Jurkat, Clone E6-1 (cell line): ENCODE data around the gene ATP8B3.

Source experiments
- DNase-seq: peaks from one replicate; pipeline ENCODE4 v3.0.0-alpha.2; 2011; ENCODE audit warnings: low read depth, low spot score
- H3K4me3 ChIP-seq: 2 replicates; pipeline ENCODE4 v1.5.1; 2011; ENCODE audit warnings: mild to moderate bottlenecking, low read length, control low read depth, moderate library complexity

The ATP8B3 gene

DNA sequence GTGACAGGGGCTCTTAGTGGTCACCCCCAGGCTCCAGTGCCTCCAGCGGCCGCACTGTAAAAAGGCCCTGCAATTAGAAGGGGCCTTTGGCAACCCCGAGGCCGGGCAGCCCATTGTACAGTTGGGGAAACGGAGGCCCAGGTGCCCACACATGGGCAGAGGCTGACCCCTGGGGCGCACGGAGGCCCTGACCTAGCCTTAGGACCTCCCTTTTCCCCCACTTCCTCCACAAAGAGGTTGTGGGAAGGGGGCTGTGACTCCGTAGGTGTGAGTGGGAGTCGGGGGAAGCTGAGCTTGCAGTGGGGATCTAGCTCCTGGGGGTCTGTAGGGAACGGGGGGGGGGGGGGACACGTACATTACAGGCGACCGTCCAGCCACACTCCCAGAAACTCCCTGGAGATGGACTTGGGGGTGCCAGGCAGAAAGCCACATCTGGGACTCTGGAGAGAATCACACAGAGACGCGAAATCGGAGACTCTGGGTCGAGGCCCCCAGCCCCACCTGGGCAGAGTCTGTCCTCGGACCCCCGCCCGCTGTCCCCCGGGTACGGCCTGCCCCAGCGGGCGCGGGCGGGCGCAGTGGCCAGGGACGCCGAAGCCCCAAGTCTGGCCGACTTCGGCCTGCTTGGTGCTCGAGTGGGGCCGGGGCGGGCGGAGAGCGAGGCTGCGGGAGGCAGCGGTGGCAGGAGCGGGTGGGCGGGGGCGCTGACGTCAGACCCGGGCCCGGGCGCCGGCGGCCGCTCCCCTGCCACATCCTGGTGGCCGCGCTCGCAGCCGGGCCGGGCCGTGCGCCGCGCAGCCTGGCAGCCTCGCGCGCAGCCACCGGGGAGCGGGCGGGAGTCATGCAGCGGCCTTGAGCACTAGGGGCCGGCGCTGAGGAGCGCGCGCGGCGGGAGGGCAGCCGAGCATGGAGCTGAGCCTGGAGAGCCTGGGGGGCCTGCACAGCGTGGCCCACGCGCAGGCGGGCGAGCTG is 59.0 kb downstream of the ATP8B3 start, which contains the start of gene ONECUT3:
Gene ONECUT3 (plus strand): TSS at position 750 of the 972 bp plus-strand sequence. CDS start 157 bp downstream, at position 907.
- H3K4me3 ChIP-seq = no peak within 1 kb of the TSS
- DNase-seq = no peak

DNA sequence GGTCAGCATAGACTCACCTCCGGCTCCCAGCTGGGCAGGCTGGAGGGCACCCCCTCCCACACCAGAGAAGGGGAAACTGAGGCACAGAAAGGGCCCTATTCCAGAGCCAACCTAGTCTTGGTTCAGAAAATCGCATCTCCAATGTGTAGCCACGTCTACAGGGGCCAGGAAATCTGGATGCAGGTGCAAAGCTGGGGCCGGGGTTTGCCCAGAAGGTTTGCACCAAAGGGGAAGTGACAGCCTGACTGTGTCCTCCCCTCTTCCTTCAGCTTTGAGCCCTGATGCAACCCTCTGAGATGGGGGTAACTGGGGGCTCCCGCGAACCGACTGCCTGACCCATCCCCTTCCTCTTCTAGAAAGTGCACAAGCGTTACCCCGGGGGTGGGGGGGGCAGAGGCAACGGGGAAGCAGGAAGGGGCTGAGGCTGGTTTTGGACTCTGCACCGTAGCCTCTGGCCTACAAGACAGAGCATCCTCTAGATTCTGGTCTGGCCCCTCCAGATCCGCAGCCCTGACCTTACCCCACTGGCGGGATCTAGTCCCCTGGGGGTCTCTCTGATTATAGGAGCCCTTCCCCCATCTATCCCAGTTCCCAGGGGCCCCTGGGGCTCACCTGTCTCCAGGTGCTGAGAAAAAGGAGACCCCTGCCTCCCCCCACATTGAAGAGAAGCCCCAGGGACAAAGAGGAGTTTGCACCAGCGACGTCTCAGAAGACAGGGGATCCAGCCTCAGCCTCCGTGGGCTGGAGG is 59.9 kb downstream of the ATP8B3 start:
- no peak overlapping the region for H3K4me3 ChIP-seq
- no peak for DNase-seq

DNA sequence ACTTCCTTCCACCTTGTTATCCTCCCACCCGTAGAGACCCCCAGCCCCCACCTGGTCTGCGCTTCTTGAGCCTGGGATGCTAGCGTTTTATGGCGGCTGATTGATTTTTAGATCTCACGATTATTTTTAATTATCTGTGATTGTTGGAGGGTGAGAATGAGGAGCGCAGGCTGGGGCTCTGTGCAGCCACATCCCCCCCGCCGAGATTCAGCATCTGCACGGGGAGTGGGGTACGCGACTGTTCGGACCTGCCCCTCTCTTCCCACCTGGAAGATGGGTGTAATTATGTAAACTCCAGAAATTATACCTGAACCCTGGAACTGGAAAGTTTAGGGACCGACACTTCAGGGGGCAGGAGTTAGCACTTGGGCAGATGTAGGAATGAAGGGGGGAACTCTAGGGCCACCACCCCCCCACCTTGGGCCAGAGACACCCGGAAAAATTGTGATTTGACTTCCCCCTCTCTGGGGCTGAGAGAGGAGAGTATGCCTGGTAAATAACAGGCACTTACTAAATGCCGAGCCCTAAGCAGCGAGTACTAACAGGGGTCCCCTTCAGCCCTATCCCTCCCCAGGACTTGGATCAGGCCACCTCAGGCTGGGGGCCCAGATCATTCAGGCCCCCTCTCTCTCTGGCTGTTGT is 60.6 kb downstream of the ATP8B3 start:
- no peak for DNase-seq
- H3K4me3 ChIP-seq = no peak overlapping the region

DNA sequence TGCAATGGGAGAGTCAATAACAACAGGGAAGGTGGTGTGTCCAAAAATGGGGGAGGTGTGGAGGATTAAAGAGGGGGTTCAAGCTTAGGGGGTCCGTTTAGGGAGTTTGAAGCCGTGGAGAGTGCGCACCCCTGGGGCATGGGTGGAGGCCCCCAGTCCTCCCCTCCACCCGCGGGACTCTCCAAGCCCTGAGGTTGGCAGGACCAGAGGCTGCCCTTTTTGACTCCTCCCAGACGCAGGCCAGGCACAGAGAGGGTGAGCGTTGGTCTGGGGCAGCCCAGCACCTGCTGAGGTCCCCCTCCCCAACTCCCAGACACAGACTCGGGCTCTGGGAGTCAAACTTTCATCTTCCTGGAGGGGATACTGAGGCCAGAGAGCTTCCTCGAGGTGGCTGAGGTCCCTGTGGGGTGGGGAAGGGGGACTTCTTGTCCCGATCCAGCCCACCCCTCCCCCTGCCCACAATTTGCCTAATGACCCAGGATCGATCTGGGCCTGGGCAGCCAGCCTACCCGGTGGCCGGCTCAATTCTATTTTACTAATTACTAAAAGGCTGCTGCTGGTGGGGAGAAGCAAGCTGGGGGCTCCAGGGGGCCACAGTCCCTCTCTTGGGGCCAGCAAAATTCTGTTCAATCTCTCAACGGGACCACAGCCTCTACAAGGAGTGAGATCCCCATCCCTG is 61.6 kb downstream of the ATP8B3 start:
- no peak overlapping the region for H3K4me3 ChIP-seq
- no peak for DNase-seq

DNA sequence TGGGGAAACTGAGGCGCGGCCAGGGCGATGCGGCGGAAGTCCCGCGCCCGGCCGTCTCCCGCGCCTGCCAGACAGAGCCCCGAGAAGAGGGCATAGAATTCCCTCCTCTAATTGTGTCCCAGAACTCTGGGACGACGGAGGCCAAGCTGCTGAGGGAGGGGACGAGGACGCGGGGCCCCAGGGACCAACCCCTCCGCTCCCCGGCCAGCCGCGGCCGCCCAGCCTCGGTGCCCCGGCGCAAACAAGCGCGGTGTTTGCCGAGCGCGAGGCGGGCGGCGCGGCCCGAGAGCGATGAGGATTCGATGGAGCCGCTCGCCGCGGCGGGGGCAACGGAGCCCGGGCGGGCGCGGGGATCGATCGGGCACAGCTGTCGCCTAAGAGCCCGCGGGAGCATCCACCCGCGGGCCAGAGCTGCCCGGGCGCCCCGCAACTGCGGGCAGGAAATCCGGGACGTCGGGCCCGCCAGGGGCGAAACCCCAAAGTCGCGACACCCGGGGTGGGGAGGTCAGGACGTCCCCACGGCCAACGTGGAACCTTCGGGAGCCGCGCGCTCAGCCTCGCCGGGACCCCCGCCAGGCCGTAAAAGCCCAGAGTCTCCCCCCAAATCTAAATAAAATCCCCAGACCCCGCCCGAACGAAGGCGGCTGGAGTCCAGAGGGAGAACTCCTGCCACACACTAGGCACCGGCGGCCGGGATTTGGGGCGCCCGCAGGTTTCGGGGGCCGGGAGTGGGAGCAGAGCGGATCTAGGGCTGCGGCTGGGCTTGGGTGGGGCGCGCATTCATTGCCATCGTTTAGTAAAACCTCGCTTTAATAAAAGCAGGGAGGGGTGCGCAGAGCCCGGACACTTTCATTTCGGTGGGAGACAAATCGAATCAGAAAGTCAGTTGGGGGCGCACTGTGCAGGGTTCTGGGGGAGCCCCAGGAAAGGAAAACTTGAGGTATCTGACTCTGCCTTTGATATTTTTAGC is 62.4 kb downstream of the ATP8B3 start:
- no peak overlapping the region for H3K4me3 ChIP-seq
- DNase-seq = no peak

DNA sequence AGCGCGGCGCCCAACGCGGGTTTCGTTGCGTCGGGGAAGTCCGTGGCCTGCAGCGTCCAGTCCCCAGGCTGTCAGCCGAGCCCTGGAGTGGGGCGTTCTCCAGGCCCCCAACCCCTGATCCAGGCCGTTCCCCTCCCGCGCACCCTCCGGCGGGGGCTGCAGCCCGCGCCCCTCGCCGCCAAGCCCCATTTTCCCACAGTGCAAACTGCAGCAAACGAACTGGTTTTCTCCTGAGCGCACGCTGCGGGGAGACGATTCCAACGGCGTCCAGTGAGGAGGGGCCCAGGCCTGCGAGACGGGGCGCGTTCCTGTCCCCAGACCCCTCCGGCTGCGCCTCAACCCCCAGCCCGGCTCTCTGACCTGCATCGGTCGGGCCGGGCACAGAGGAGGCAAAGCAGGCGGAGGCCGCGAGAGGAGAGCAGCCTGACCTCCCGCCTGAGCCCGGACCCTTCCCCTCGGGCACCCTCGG is 63.2 kb downstream of the ATP8B3 start:
- H3K4me3 ChIP-seq = no peak overlapping the region
- DNase-seq = no peak

DNA sequence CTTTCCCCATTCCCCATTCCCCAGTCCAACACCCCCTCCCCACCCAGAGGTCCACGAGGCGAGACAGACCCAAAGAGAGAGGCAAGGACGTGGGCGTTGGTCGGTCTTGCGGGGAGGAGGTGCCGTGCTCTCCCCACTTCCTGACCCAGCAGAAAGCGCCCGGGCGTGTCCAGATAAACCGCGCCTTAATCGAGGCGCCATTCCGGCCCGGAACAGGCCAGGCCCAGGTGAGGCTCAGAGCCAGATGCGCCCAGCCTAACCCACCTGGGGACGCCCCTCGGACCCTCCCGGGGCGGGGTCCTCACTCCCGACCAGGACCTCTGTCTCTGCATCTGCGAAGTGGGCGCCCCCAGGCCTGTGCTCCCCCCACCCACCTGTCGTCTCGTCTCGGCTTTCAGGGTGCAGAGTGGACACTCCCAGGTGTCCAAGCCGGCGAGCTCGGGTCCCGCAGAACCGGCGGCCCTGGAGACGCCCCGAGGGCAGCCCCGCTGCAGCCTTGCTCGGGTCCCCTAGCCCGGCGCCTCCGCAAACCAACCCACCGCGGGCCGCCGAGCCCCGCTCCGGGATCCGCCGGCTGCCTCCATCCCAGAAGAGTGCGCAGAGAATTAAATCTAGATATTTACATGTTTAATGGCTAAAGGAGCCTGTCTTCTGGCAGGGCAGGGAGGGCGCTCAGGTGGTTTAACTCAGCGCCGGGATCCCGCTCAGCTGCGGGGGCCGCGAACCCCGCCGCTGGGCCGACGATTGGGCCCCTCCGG is 63.8 kb downstream of the ATP8B3 start:
- no peak overlapping the region for H3K4me3 ChIP-seq
- no peak for DNase-seq

DNA sequence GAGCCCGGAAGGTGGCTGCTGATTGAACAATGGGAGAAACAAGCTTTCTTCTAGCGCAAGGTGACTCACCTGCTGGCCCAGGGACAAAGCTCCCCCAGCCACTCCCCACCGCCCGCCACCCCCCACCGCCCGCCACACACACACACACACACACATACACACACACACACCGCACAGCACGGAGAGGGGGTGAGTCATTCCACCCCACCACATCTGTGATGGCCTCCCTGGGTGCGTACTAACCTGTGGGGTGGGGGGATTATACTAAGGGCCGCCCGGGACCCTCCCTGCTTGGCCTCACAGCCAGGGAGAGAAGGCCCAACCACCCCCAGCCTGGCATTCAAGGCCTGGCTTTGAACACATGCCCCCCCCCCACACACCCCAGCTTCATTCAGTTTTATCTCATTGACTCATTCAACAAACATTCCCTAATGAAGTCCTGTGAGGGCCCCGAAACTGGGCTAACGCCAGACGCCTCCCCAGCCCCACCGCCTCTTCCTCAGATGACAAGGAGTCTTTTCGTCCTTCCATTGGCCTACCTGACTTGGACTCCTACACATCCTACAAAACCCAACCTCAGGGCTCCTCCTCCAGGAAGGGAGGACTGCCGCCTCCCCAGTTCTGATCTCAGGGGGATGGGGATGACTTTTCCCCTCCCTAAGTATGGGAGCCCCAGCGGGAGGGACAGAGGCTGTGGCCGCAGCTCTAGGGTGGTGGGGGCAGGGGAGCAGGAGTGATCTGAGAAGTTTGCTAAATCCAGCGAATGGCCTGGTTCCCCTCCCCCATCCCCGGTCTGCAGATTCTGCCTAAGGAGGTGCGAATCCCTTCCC is 64.6 kb downstream of the ATP8B3 start:
- DNase-seq = no peak
- no peak overlapping the region for H3K4me3 ChIP-seq

DNA sequence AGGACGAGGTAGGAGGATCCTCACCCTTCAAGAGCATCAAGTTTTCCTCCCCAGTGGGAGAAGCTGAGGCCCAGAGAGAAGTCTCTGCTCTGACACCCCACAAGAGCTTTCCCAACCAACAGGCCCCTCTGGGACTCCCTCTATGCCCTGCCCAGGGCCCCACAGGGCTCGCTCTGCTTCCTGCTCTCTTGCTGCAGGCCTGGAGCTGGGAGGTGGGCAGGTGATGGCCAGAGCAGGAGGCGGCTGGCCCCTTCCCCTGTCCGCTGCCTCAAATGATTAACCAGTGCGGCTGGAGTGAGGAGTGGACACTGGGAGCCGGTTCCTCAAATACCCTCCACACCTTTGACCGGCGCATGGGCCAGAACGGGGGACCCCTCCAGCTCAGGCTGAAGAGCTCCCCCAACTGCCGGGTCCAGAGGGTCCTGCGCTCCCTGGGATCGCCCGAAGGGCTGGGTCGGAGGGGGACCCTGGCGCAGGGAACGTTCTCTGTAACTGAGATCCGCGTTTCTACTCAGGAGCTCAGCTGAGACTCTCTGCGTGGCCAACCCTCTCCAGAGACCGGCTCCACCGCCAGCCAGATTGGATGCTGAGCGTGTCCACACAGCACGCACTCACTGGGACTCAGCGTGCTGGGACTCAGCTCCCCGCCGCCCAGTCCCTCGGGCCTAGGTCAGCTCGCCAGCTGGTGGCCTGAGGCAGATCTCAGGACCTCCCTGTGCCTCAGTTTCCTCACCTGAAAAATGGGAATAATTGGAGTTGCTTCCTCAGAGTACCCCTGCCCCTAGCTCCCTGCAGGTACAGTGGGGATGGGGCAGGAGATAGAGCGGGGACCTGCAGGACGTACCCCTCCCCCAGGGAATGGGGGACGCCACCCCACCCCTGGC is 65.4 kb downstream of the ATP8B3 start:
- no peak overlapping the region for H3K4me3 ChIP-seq
- no peak for DNase-seq

DNA sequence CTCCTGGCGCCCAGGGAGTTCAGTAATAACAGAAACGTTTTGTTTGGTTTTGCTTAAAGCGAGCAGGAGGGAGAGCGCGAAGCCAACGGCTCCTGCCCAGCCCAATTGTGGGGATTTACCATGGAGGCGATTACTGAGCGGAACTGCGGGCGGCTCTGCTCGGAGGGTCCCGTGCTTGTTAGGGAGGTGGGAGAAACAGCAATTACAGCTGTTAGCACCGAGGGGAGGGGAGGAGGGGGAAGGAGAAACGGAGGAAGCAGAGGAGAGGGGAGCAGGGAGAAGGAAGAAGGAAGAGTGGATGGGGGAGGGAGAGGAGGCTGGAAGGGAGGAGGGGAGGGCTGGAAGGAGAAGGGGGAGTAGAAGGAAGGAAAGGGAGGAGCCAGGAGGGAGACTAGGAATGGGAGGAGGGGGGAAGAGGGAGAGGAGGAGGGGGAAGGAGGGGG is 66.5 kb downstream of the ATP8B3 start:
- no peak overlapping the region for H3K4me3 ChIP-seq
- DNase-seq = no peak

DNA sequence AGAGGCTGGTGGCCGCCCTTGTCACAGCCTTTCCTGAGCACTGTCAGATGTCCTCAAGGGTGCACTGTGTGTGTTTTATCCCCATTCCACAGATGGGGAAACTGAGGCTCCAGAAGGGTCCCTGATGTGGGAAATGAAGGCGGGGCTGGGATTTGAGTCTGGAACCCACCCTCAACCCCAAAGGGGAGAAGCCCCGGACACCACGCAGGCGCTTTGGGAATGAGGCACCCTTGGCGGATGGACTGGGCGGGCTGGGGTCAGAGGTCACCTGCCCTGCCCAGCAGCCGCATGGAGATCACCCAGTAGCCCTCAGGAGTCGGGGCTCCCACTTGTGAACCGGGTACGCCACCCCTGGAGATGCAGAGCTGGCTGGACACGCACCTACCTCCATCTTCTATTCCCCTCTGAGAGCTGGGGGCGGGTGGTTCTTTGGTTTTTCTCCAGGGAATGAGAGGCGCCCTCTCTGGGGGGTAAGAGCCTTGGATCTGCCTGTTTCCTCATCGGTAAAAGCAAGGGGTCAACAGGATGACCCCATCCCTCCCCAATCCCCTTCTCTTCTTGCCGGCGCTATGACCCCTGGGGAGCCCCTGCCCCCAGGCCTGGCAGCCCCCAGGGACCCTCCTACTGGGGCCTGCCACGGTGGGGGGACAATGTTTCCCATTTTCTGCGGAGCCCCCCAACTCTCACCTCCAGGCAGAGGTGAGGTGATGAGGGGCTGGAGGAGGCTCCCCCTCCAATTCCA is 67.1 kb downstream of the ATP8B3 start:
- no peak overlapping the region for H3K4me3 ChIP-seq
- DNase-seq = no peak

DNA sequence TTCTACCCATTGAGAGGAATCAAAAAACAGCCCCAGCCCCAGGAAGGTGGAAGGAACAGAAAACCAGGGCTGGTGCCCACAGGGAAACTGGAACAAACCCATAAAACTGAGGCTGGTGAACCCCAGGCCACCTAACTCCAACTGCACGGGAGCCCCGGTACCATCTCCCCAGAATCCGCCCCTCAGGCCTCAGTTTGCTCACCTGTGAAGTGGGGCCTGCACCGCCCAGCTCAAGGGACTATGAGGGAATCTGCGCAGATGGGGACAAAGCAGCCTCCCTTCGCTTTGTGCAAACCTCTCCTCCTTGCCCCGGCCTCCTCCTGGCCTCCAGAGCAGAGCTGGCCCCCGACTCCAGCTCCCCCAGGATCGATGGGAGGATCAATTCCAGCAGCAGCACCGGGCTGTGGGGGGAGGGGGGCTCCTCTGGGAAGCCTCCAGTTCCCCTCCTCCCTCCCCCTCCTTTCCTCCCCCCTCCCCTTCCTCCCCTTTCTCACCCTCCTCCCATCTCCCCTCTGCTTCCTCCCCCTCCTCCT is 67.9 kb downstream of the ATP8B3 start:
- no peak for DNase-seq
- H3K4me3 ChIP-seq = no peak overlapping the region

DNA sequence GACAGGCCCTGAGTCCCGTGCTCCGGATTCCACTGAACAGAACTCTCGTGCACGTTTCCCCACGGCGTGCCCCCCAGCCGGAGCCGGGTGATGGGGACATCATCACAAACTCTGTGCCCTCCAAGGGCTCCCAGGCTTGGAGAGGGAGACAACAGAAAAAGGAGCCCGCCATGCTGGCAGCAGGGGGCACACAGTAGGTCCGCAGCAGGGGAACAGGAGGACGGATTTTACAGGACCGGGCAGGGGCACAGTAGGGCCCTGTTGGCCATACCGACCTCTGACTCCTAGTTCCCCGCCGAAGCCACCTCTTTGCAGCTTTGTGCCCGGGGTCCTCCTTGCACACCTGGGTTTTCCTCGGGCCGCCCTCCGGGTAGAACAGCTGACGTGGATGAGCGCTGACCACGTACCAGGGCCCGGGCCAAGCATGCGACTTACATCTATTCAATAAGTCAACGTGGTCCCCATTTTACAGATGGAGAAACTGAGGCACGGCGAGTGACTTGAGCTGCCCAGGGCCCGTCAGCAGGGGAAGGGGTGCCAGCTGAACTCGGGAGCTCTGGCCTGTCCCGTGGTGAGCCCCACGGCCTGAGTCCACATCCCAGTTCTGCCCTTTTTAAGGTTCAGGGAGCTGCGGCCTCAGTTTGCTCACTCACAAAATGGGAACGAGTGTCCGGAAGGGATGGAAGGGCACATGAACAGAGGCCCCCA is 68.9 kb downstream of the ATP8B3 start:
- H3K4me3 ChIP-seq = no peak overlapping the region
- no peak for DNase-seq
